Central memory CD8-positive, alpha-beta T cell (primary cell): ENCODE measurements around the gene SNRPA.
"Not testable (repeated sequence)": the region's sequence is repeated elsewhere in the genome, so short reads cannot be mapped to it uniquely, and the experiment has no call there.

Source experiments
- ATAC-seq: fragments of 150-1000 bp; cut with Tn5 transposase; replicated peaks from 2 replicates; pipeline ENCODE4 v1.10.0; 2022; ENCODE audit warnings: mild to moderate bottlenecking, moderate FRiP score, moderate number of reproducible peaks; ENCODE audit not compliant: poor library complexity, severe bottlenecking; ENCODE audit errors: extremely low read depth
- DNase-seq, 2 donors: peaks; one replicate each; pipeline ENCODE4 v3.0.0; 2021; ENCODE audit warnings: low spot score in 2 of 2
- H3K27ac Mint-ChIP-seq: one replicate; pipeline ENCODE4 v1.8.0; 2022; ENCODE audit warnings: low read depth, mild to moderate bottlenecking, moderate library complexity, mixed read lengths
- H3K27me3 Mint-ChIP-seq: one replicate; pipeline ENCODE4 v1.8.0; 2022; ENCODE audit warnings: mixed read lengths
- H3K36me3 Mint-ChIP-seq: one replicate; pipeline ENCODE4 v1.8.0; 2022; ENCODE audit warnings: mild to moderate bottlenecking, moderate library complexity, mixed read lengths; ENCODE audit not compliant: insufficient read depth
- H3K4me1 Mint-ChIP-seq: one replicate; pipeline ENCODE4 v1.8.0; 2022; ENCODE audit warnings: mixed read lengths
- H3K4me3 Mint-ChIP-seq: one replicate; pipeline ENCODE4 v1.8.0; 2022; ENCODE audit warnings: mild to moderate bottlenecking, moderate library complexity, mixed read lengths
- H3K9me3 Mint-ChIP-seq: one replicate; pipeline ENCODE4 v1.8.0; 2022; ENCODE audit warnings: mixed read lengths

The SNRPA gene

GRCh38 chr19:40804783-40805242 is 53.8 kb downstream of the SNRPA start:
- DNase-seq (no peak), ATAC-seq (no peak)
- Mint-ChIP-seq H3K36me3 (peaks cover 68% of the 10 kb centered on the region), H3K4me1 (peaks cover 85% of the 10 kb centered on the region), H3K4me3 (peak overlapping the region; percentile 98), H3K27ac (peak overlapping the region; percentile 97), H3K9me3 (no peaks in the 10 kb centered on the region), H3K27me3 (no peaks in the 10 kb centered on the region)

GRCh38 chr19:40805258-40805868 is 54.4 kb downstream of the SNRPA start:
- ATAC-seq (no peak), DNase-seq (no peak)
- H3K4me3 Mint-ChIP-seq, result peak overlapping the region; percentile 98
- H3K4me1 Mint-ChIP-seq, result peaks cover 84% of the 10 kb centered on the region
- peaks cover 66% of the 10 kb centered on the region for H3K36me3 Mint-ChIP-seq
- peak overlapping the region; percentile 97 for H3K27ac Mint-ChIP-seq
- no peaks in the 10 kb centered on the region for H3K9me3 Mint-ChIP-seq
- no peaks in the 10 kb centered on the region for H3K27me3 Mint-ChIP-seq

- no peaks in the 10 kb centered on the region for H3K27me3 Mint-ChIP-seq
- H3K36me3 Mint-ChIP-seq, result peaks cover 60% of the 10 kb centered on the region
- H3K4me3 Mint-ChIP-seq, result peak overlapping the region; percentile 70
- DNase-seq (peak; percentile 64 to 67), ATAC-seq (peak; percentile 50)
- H3K27ac Mint-ChIP-seq, result peak overlapping the region; percentile 97
- H3K4me1 Mint-ChIP-seq, result peaks cover 85% of the 10 kb centered on the region
- H3K9me3 Mint-ChIP-seq, result no peaks in the 10 kb centered on the region
Measured at GRCh38 chr19:40806423-40807146, 55.6 kb downstream of the SNRPA start.

GRCh38 chr19:40807147-40808020 is 56.4 kb downstream of the SNRPA start:
- no peaks in the 10 kb centered on the region for H3K27me3 Mint-ChIP-seq
- no peaks in the 10 kb centered on the region for H3K9me3 Mint-ChIP-seq
- H3K4me3 Mint-ChIP-seq, result peak overlapping the region; percentile 70
- H3K27ac Mint-ChIP-seq, result peak overlapping the region; percentile 97
- ATAC-seq (no peak), DNase-seq (no peak)
- peaks cover 57% of the 10 kb centered on the region for H3K36me3 Mint-ChIP-seq
- H3K4me1 Mint-ChIP-seq, result peaks cover 85% of the 10 kb centered on the region

- Mint-ChIP-seq H3K9me3 (no peaks in the 10 kb centered on the region), H3K4me3 (peak overlapping the region; percentile 70), H3K27me3 (no peaks in the 10 kb centered on the region), H3K36me3 (peaks cover 53% of the 10 kb centered on the region), H3K4me1 (peaks cover 85% of the 10 kb centered on the region), H3K27ac (peak overlapping the region; percentile 93)
- ATAC-seq (no peak), DNase-seq (no peak)
Measured at GRCh38 chr19:40808021-40808325, 57.0 kb downstream of the SNRPA start.

- no peak overlapping the region for H3K27ac Mint-ChIP-seq
Measured at GRCh38 chr19:40808497-40808896, 57.5 kb downstream of the SNRPA start.

GRCh38 chr19:40809358-40810086 is 58.5 kb downstream of the SNRPA start:
- DNase-seq, result no peak
- Mint-ChIP-seq H3K27ac (no peak overlapping the region), H3K4me1 (peaks cover 78% of the 10 kb centered on the region), H3K36me3 (peaks cover 44% of the 10 kb centered on the region), H3K27me3 (no peaks in the 10 kb centered on the region), H3K9me3 (no peaks in the 10 kb centered on the region), H3K4me3 (peak overlapping the region; percentile 85)
- no peak for ATAC-seq

More at GRCh38 chr19:40808497-40808896, 57.5 kb downstream of the SNRPA start:
- Mint-ChIP-seq H3K36me3 (peaks cover 50% of the 10 kb centered on the region), H3K9me3 (no peaks in the 10 kb centered on the region), H3K27me3 (no peaks in the 10 kb centered on the region), H3K4me3 (peak overlapping the region; percentile 70), H3K4me1 (peaks cover 82% of the 10 kb centered on the region)
- ATAC-seq (no peak), DNase-seq (no peak)

GRCh38 chr19:40810160-40810559 is 59.2 kb downstream of the SNRPA start:
- H3K27ac Mint-ChIP-seq, result no peak overlapping the region
- H3K36me3 Mint-ChIP-seq, result peaks cover 37% of the 10 kb centered on the region
- H3K4me1 Mint-ChIP-seq, result peaks cover 75% of the 10 kb centered on the region
- no peak for DNase-seq
- H3K4me3 Mint-ChIP-seq, result peak overlapping the region; percentile 85
- ATAC-seq, result no peak
- H3K9me3 Mint-ChIP-seq, result no peaks in the 10 kb centered on the region
- no peaks in the 10 kb centered on the region for H3K27me3 Mint-ChIP-seq

- not testable (repeated sequence) for DNase-seq, H3K9me3 Mint-ChIP-seq, H3K27me3 Mint-ChIP-seq
- peak; percentile 68 for ATAC-seq
- Mint-ChIP-seq H3K4me1 (peaks cover 69% of the 10 kb centered on the region), H3K36me3 (peaks cover 33% of the 10 kb centered on the region), H3K27ac (peak overlapping the region; percentile 94), H3K4me3 (peak overlapping the region; percentile 85)
Measured at GRCh38 chr19:40810649-40811408, 59.8 kb downstream of the SNRPA start.

GRCh38 chr19:40811478-40812341 is 60.7 kb downstream of the SNRPA start:
- Mint-ChIP-seq H3K4me3 (peak overlapping the region; percentile 85), H3K36me3 (peaks cover 32% of the 10 kb centered on the region), H3K4me1 (peaks cover 60% of the 10 kb centered on the region), H3K9me3 (no peaks in the 10 kb centered on the region), H3K27ac (peak overlapping the region; percentile 94), H3K27me3 (no peaks in the 10 kb centered on the region)
- no peak for DNase-seq
- no peak for ATAC-seq

- Mint-ChIP-seq H3K36me3 (peaks cover 23% of the 10 kb centered on the region), H3K4me3 (peak overlapping the region; percentile 85), H3K4me1 (peaks cover 52% of the 10 kb centered on the region), H3K27ac (peak overlapping the region; percentile 65)
- not testable (repeated sequence) for DNase-seq, H3K9me3 Mint-ChIP-seq, H3K27me3 Mint-ChIP-seq, ATAC-seq
Measured at GRCh38 chr19:40812571-40812970, 61.6 kb downstream of the SNRPA start.
